ENCODE measurements around the gene PFKFB3. TPM values are rescaled to one million over a fixed set of nuclear protein-coding genes. Genes with fewer than 3 reads are reported as not detected.

PFKFB3 gene
- 14.5 and 23.6 TPM in 2 replicates for total RNA-seq (2014; rRNA removed; shearing (Covaris generic))
- polyA plus RNA-seq (2016; fragmentation: Nextera tagmentation; extraction: Ambion mirVana): 23.5 and 23.7 TPM in 2 replicates

DNA sequence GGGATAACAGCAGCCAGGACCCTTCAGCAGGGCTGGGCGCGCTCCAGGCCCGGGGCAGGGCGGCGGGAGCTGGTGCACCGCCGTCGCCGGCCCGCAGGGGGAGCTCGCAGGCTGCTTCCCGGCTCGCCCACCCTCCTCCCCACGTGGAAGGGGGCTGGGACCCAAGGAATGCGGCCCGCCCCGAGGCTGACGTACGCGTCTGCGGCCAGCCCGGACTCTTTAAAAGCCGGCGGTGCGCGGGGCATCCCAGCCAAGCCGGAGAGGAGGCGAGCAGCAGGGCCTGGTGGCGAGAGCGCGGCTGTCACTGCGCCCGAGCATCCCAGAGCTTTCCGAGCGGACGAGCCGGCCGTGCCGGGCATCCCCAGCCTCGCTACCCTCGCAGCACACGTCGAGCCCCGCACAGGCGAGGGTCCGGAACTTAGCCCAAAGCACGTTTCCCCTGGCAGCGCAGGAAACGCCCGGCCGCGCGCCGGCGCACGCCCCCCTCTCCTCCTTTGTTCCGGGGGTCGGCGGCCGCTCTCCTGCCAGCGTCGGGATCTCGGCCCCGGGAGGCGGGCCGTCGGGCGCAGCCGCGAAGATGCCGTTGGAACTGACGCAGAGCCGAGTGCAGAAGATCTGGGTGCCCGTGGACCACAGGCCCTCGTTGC, at the start of gene PFKFB3:
Gene PFKFB3 (plus strand): TSS at position 249 of the 647 bp plus-strand sequence. CDS start 329 bp downstream, at position 578.
- Histone ChIP-seq H4K20me1 (ENCODE audit: insufficient read depth) (0 out of 2 replicates have a peak, but pooled peaks cover 2% of the 10 kb centered on the region), H3K9ac (peak within 1 kb of the TSS; percentile 95), H3K4me3 (peak within 1 kb of the TSS; percentile 99), H3F3A (ENCODE audit: insufficient read depth) (0 out of 2 replicates have a peak, but pooled peaks cover 5% of the 10 kb centered on the region), H3K36me3 (ENCODE audit: low read depth) (no peaks in the 10 kb centered on the region), H3K79me2 (ENCODE audit: insufficient read depth) (peaks cover 26% of the 10 kb centered on the region), H3K4me2 (ENCODE audit: unreplicated experiment) (peak within 1 kb of the TSS; percentile 98), H3K27ac (peak within 1 kb of the TSS; percentile 87), H2AFZ (peak within 1 kb of the TSS; percentile 72), H3K4me1 (ENCODE audit: insufficient read depth) (peaks cover 17% of the 10 kb centered on the region), H3K27me3 (replicated peaks; ENCODE audit: insufficient read depth) (no peaks in the 10 kb centered on the region), H3K9me3 (ENCODE audit: low read depth) (no peaks in the 10 kb centered on the region), H3K9me2 (ENCODE audit: insufficient read depth) (no peaks in the 10 kb centered on the region)
- 0 to 1% methylated on average over 22 to 67 of the region's 75 CpGs for WGBS, 2 experiments (ENCODE audit: low coverage in 1 of 2, low lambda C conversion rate in 2 of 2, missing lambda C conversion rate in 2 of 2)
- peak; percentile 98 for DNase-seq
- in situ Hi-C loops (cut with MboI): loop anchor here (10.0 kb wide), 1 partner anchor 192 kb away; no protein-coding TSS in a partner anchor
- no peak for TF ChIP-seq EZH2phosphoT487 (IDR thresholded peaks at IDR 0.05; ENCODE audit: insufficient read depth, low read depth)
- no peak for TF ChIP-seq EZH2 (IDR thresholded peaks at IDR 0.05; ENCODE audit: insufficient read depth, poor library complexity, severe bottlenecking)

DNA sequence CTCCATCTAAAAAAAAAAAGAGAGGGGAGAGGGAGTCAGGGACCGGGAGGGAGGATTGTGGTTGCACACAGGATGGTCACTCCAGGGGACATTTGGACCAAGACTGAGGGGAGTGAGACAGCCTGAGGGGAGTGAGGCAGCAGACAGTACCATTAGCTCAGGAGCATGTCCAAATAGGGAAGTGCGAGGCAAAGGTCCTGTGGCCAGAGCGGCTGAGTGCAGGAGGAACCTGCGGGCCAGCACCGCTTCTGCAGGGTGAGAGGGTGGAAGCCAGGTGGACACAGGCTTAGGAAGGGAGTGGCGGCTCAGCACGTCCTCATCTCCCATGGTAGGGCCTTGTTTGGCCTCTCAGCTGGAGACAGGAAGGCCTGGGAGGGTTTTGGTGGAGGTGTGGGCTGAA, 48.9 kb upstream of the PFKFB3 start:
- DNase-seq: no peak
- TF ChIP-seq EZH2 (IDR thresholded peaks at IDR 0.05; ENCODE audit: insufficient read depth, poor library complexity, severe bottlenecking) (no peak), EZH2phosphoT487 (IDR thresholded peaks at IDR 0.05; ENCODE audit: insufficient read depth, low read depth) (no peak)
- Histone ChIP-seq H3K9ac (no peak overlapping the region), H3K27me3 (replicated peaks; ENCODE audit: insufficient read depth) (no peaks in the 10 kb centered on the region), H4K20me1 (ENCODE audit: insufficient read depth) (no peaks in the 10 kb centered on the region), H3K4me2 (ENCODE audit: unreplicated experiment) (no peak overlapping the region), H3K9me3 (ENCODE audit: low read depth) (no peaks in the 10 kb centered on the region), H3K27ac (no peak overlapping the region), H3K4me1 (ENCODE audit: insufficient read depth) (peaks cover 7% of the 10 kb centered on the region; the same call in 1 of the 2 replicates), H3K79me2 (ENCODE audit: insufficient read depth) (no peaks in the 10 kb centered on the region), H3K36me3 (ENCODE audit: low read depth) (no peaks in the 10 kb centered on the region), H3F3A (ENCODE audit: insufficient read depth) (peaks cover 8% of the 10 kb centered on the region), H3K4me3 (no peak overlapping the region), H3K9me2 (ENCODE audit: insufficient read depth) (no peaks in the 10 kb centered on the region), H2AFZ (no peak overlapping the region)
- in situ Hi-C loops (cut with MboI): no loop called here
- WGBS, 2 experiments (ENCODE audit: low coverage in 1 of 2, low lambda C conversion rate in 2 of 2, missing lambda C conversion rate in 2 of 2): 88 to 92% methylated on average over 7 of the region's 7 CpGs

DNA sequence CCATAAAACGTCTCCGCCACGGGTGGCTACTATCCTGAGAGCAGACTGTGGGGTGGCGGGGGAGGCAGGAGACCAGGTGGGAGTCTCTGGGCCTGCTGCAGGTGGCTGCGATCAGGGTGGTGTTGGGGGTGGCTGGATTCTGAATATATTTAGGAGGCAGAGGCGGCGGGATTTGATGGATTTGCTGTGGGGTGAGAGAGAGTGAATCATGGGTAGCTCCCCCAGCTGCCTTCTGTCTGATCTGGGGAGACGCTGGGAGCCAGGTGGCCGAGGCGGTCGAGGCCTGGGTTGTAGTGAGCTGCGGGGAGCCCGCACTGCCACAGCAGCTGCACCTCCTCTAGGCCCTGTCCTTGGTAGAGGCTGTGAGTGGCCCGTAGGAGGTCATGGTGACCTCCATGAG, 48.2 kb upstream of the PFKFB3 start:
- Histone ChIP-seq H3K9me3 (ENCODE audit: low read depth) (no peaks in the 10 kb centered on the region), H3K79me2 (ENCODE audit: insufficient read depth) (no peaks in the 10 kb centered on the region), H4K20me1 (ENCODE audit: insufficient read depth) (no peaks in the 10 kb centered on the region), H3F3A (ENCODE audit: insufficient read depth) (peaks cover 8% of the 10 kb centered on the region), H3K9me2 (ENCODE audit: insufficient read depth) (no peaks in the 10 kb centered on the region), H3K4me1 (ENCODE audit: insufficient read depth) (peaks cover 7% of the 10 kb centered on the region; the same call in 1 of the 2 replicates), H2AFZ (no peak overlapping the region), H3K4me3 (no peak overlapping the region), H3K36me3 (ENCODE audit: low read depth) (no peaks in the 10 kb centered on the region), H3K27me3 (replicated peaks; ENCODE audit: insufficient read depth) (no peaks in the 10 kb centered on the region), H3K27ac (no peak overlapping the region), H3K9ac (no peak overlapping the region), H3K4me2 (ENCODE audit: unreplicated experiment) (no peak overlapping the region)
- DNase-seq: no peak
- in situ Hi-C loops (cut with MboI): no loop called here
- WGBS, 2 experiments (ENCODE audit: low coverage in 1 of 2, low lambda C conversion rate in 2 of 2, missing lambda C conversion rate in 2 of 2): 96% methylated on average over 12 to 14 of the region's 14 CpGs
- TF ChIP-seq EZH2 (IDR thresholded peaks at IDR 0.05; ENCODE audit: insufficient read depth, poor library complexity, severe bottlenecking) (no peak), EZH2phosphoT487 (IDR thresholded peaks at IDR 0.05; ENCODE audit: insufficient read depth, low read depth) (no peak)

DNA sequence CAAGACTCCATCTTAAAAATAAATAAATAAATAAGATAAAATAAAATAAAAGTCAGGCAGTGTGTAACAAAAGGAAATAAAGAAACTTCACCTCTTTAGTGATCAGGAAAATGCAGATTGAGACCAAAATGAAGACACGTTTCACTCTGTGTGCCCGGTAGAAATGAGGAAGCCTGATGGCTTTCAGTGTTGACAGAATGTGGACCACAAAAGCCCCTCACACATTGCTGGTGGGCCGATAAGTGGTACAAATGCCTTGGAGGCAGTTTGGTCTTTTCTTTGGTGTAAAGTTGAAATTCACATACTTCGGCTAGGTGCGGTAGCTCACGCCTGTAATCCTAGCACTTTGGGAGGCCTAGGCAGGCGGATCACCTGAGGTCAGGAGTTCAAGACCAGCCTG, 44.5 kb upstream of the PFKFB3 start:
- Histone ChIP-seq H3K9ac (peak overlapping the region; percentile 72), H3F3A (ENCODE audit: insufficient read depth) (peaks cover 15% of the 10 kb centered on the region), H3K4me1 (ENCODE audit: insufficient read depth) (peaks cover 11% of the 10 kb centered on the region), H3K79me2 (ENCODE audit: insufficient read depth) (no peaks in the 10 kb centered on the region), H2AFZ (no peak overlapping the region), H4K20me1 (ENCODE audit: insufficient read depth) (no peaks in the 10 kb centered on the region), H3K4me2 (ENCODE audit: unreplicated experiment) (peak overlapping the region; percentile 55), H3K9me3 (ENCODE audit: low read depth) (no peaks in the 10 kb centered on the region), H3K4me3 (no peak overlapping the region), H3K36me3 (ENCODE audit: low read depth) (no peaks in the 10 kb centered on the region), H3K27me3 (replicated peaks; ENCODE audit: insufficient read depth) (no peaks in the 10 kb centered on the region), H3K9me2 (ENCODE audit: insufficient read depth) (no peaks in the 10 kb centered on the region), H3K27ac (peak overlapping the region; percentile 96)
- no peak for TF ChIP-seq EZH2 (IDR thresholded peaks at IDR 0.05; ENCODE audit: insufficient read depth, poor library complexity, severe bottlenecking)
- TF ChIP-seq EZH2phosphoT487 (IDR thresholded peaks at IDR 0.05; ENCODE audit: insufficient read depth, low read depth): no peak
- DNase-seq: no peak
- WGBS, 2 experiments (ENCODE audit: low coverage in 1 of 2, low lambda C conversion rate in 2 of 2, missing lambda C conversion rate in 2 of 2): 84 to 87% methylated on average over 7 of the region's 7 CpGs
- in situ Hi-C loops (cut with MboI): no loop called here
